ENCODE results near the gene PLEKHG4B. TPM values are rescaled to one million over a fixed set of nuclear protein-coding genes. Genes with fewer than 3 reads are reported as not detected.
A peak's percentile ranks its signal among the peaks of the same experiment; 100 is the strongest.

PLEKHG4B gene
- total and polyA plus RNA-seq, 7 donors = 0.01 TPM; not detected in 6

GRCh38 chr5:160173-160510 lies 68.2 kb downstream of the PLEKHG4B start:
- H3K4me3 ChIP-seq = no peak overlapping the region
- ATAC-seq = no peak
- DNase-seq = no peak
- 59 to 70% (median 59%) methylated on average over 14 of the region's 14 CpGs for WGBS, 3 donors
- peaks cover 0 to 16% (median 9%) of the 10 kb centered on the region in 3 donors for H3K27me3 ChIP-seq (ENCODE audit: insufficient read depth in 3 of 3, low read length in 2 of 3)
- no peaks in the 10 kb centered on the region for H3K36me3 ChIP-seq (ENCODE audit: insufficient read depth in 1 of 2, low read depth in 1 of 2)
- no peaks in the 10 kb centered on the region for H3K9me3 ChIP-seq
- intact Hi-C loops (cut with DNase I) = no loop called here
- no peaks in the 10 kb centered on the region for H3K4me1 ChIP-seq
- no peak overlapping the region for H3K27ac ChIP-seq
- no peak for TF ChIP-seq CTCF (IDR thresholded peaks at IDR 0.05)

GRCh38 chr5:160921-161802 lies 69.2 kb downstream of the PLEKHG4B start:
- Histone ChIP-seq H3K9me3 (no peaks in the 10 kb centered on the region), H3K4me3 (no peak overlapping the region), H3K27me3 (ENCODE audit: insufficient read depth in 3 of 3, low read length in 2 of 3) (peaks cover 0 to 16% (median 9%) of the 10 kb centered on the region in 3 donors), H3K4me1 (no peaks in the 10 kb centered on the region), H3K36me3 (ENCODE audit: insufficient read depth in 1 of 2, low read depth in 1 of 2) (no peaks in the 10 kb centered on the region), H3K27ac (no peak overlapping the region)
- intact Hi-C loops (cut with DNase I) = no loop called here
- DNase-seq (peak in 1 of 2 donors; percentile 12), ATAC-seq (no peak)
- 80 to 85% (median 80%) methylated on average over 23 of the region's 23 CpGs for WGBS, 3 donors
- no peak for TF ChIP-seq CTCF (IDR thresholded peaks at IDR 0.05)

GRCh38 chr5:161803-162110 lies 69.8 kb downstream of the PLEKHG4B start:
- TF ChIP-seq CTCF (IDR thresholded peaks at IDR 0.05) = no peak
- H3K36me3 ChIP-seq (ENCODE audit: insufficient read depth in 1 of 2, low read depth in 1 of 2) = no peaks in the 10 kb centered on the region
- DNase-seq (peak; percentile 4 to 35), ATAC-seq (no peak)
- no peak overlapping the region for H3K27ac ChIP-seq
- intact Hi-C loops (cut with DNase I) = no loop called here
- peaks cover 0 to 16% (median 6%) of the 10 kb centered on the region in 3 donors for H3K27me3 ChIP-seq (ENCODE audit: insufficient read depth in 3 of 3, low read length in 2 of 3)
- no peak overlapping the region for H3K4me3 ChIP-seq
- no peaks in the 10 kb centered on the region for H3K9me3 ChIP-seq
- no peaks in the 10 kb centered on the region for H3K4me1 ChIP-seq
- 93 to 97% (median 94%) methylated on average over 17 of the region's 17 CpGs for WGBS, 3 donors

GRCh38 chr5:162190-162564 lies 70.2 kb downstream of the PLEKHG4B start:
- no peak for TF ChIP-seq CTCF (IDR thresholded peaks at IDR 0.05)
- Histone ChIP-seq H3K36me3 (ENCODE audit: insufficient read depth in 1 of 2, low read depth in 1 of 2) (no peaks in the 10 kb centered on the region), H3K27ac (no peak overlapping the region), H3K4me1 (no peaks in the 10 kb centered on the region), H3K27me3 (ENCODE audit: insufficient read depth in 3 of 3, low read length in 2 of 3) (peaks cover 0 to 16% (median 5%) of the 10 kb centered on the region in 3 donors), H3K4me3 (no peak overlapping the region), H3K9me3 (no peaks in the 10 kb centered on the region)
- peak; percentile 5 to 38 for DNase-seq
- intact Hi-C loops (cut with DNase I) = no loop called here
- ATAC-seq = no peak
- WGBS, 3 donors = 85 to 95% (median 93%) methylated on average over 18 to 19 of the region's 19 CpGs
